IPS-20b (cell line): ENCODE results near the gene FNDC3B.

Experiments
- H3K27ac ChIP-seq: one replicate; pipeline ENCODE4 v1.5.1; 2013; ENCODE audit warnings: low read length
- H3K27me3 ChIP-seq: 2 replicates; pipeline ENCODE4 v1.6.1; 2013; ENCODE audit warnings: mild to moderate bottlenecking, low read length, inconsistent platforms; ENCODE audit not compliant: insufficient read depth
- H3K36me3 ChIP-seq: 2 replicates; pipeline ENCODE4 v1.6.1; 2013; ENCODE audit warnings: low read depth, mild to moderate bottlenecking, inconsistent platforms, low read length, moderate library complexity; ENCODE audit not compliant: insufficient read depth
- H3K4me1 ChIP-seq: 2 replicates; pipeline ENCODE4 v1.6.1; 2013; ENCODE audit warnings: mild to moderate bottlenecking, control low read depth, inconsistent platforms, low read length, moderate library complexity; ENCODE audit not compliant: insufficient read depth
- H3K4me3 ChIP-seq: 2 replicates; pipeline ENCODE4 v1.5.1; 2013; ENCODE audit warnings: mild to moderate bottlenecking, low read length, inconsistent platforms
- H3K9ac ChIP-seq: 2 replicates; pipeline ENCODE4 v1.6.1; 2013; ENCODE audit warnings: low read depth, mild to moderate bottlenecking, inconsistent platforms, low read length, moderate library complexity
- H3K9me3 ChIP-seq: 2 replicates; pipeline ENCODE4 v1.6.1; 2013; ENCODE audit warnings: mild to moderate bottlenecking, low read depth, low read length, inconsistent platforms; ENCODE audit not compliant: insufficient read depth

FNDC3B gene

GRCh38 chr3:172194702-172195406, 155.5 kb downstream of the FNDC3B start:
- no peaks in the 10 kb centered on the region for H3K27me3 ChIP-seq
- H3K27ac ChIP-seq, result no peak overlapping the region
- no peak overlapping the region for H3K4me3 ChIP-seq

GRCh38 chr3:172195407-172195754, 156.0 kb downstream of the FNDC3B start:
- Histone ChIP-seq H3K27me3 (no peaks in the 10 kb centered on the region), H3K27ac (no peak overlapping the region), H3K9me3 (no peaks in the 10 kb centered on the region), H3K4me3 (no peak overlapping the region), H3K36me3 (no peaks in the 10 kb centered on the region; the same call in 1 of the 2 replicates), H3K9ac (no peak overlapping the region), H3K4me1 (peaks cover 14% of the 10 kb centered on the region)

More at GRCh38 chr3:172194702-172195406, 155.5 kb downstream of the FNDC3B start:
- H3K36me3 ChIP-seq, result no peaks in the 10 kb centered on the region; the same call in 1 of the 2 replicates
- no peaks in the 10 kb centered on the region for H3K9me3 ChIP-seq
- peaks cover 14% of the 10 kb centered on the region for H3K4me1 ChIP-seq
- H3K9ac ChIP-seq, result no peak overlapping the region

GRCh38 chr3:172197344-172197743, 158.0 kb downstream of the FNDC3B start:
- Histone ChIP-seq H3K27ac (no peak overlapping the region), H3K36me3 (no peaks in the 10 kb centered on the region), H3K27me3 (no peaks in the 10 kb centered on the region)

GRCh38 chr3:172198428-172198827, 159.1 kb downstream of the FNDC3B start:
- Histone ChIP-seq H3K9ac (no peak overlapping the region), H3K36me3 (no peaks in the 10 kb centered on the region), H3K9me3 (no peaks in the 10 kb centered on the region), H3K4me1 (peaks cover 29% of the 10 kb centered on the region), H3K4me3 (no peak overlapping the region), H3K27ac (no peak overlapping the region), H3K27me3 (no peaks in the 10 kb centered on the region)

More at GRCh38 chr3:172197344-172197743, 158.0 kb downstream of the FNDC3B start:
- Histone ChIP-seq H3K9ac (no peak overlapping the region), H3K4me3 (no peak overlapping the region), H3K4me1 (peaks cover 18% of the 10 kb centered on the region), H3K9me3 (no peaks in the 10 kb centered on the region)

- no peak overlapping the region for H3K27ac ChIP-seq
- H3K27me3 ChIP-seq, result no peaks in the 10 kb centered on the region
- H3K4me3 ChIP-seq, result no peak overlapping the region
These were observed 160.5 kb downstream of the FNDC3B start for GRCh38 chr3:172199850-172200369.

GRCh38 chr3:172201136-172201869, 161.9 kb downstream of the FNDC3B start:
- Histone ChIP-seq H3K27ac (no peak overlapping the region), H3K4me1 (peaks cover 24% of the 10 kb centered on the region; the same call in 1 of the 2 replicates), H3K36me3 (no peaks in the 10 kb centered on the region), H3K27me3 (no peaks in the 10 kb centered on the region), H3K9ac (no peak overlapping the region), H3K4me3 (no peak overlapping the region), H3K9me3 (peaks cover 10% of the 10 kb centered on the region)

More at GRCh38 chr3:172199850-172200369, 160.5 kb downstream of the FNDC3B start:
- Histone ChIP-seq H3K4me1 (peaks cover 32% of the 10 kb centered on the region), H3K9ac (no peak overlapping the region), H3K9me3 (0 out of 2 replicates have a peak, but pooled peaks cover 2% of the 10 kb centered on the region), H3K36me3 (no peaks in the 10 kb centered on the region)

- Histone ChIP-seq H3K4me3 (no peak overlapping the region), H3K9ac (no peak overlapping the region), H3K27me3 (no peaks in the 10 kb centered on the region), H3K4me1 (peaks cover 24% of the 10 kb centered on the region; the same call in 1 of the 2 replicates), H3K27ac (no peak overlapping the region), H3K9me3 (peaks cover 10% of the 10 kb centered on the region), H3K36me3 (no peaks in the 10 kb centered on the region)
These were observed 162.5 kb downstream of the FNDC3B start for GRCh38 chr3:172201870-172202236.

GRCh38 chr3:172202797-172203196, 163.4 kb downstream of the FNDC3B start:
- no peak overlapping the region for H3K27ac ChIP-seq
- H3K27me3 ChIP-seq, result no peaks in the 10 kb centered on the region
- peaks cover 24% of the 10 kb centered on the region; the same call in 1 of the 2 replicates for H3K4me1 ChIP-seq
- no peak overlapping the region for H3K4me3 ChIP-seq
- H3K9ac ChIP-seq, result peak overlapping the region; percentile 8; the same call in 1 of the 2 replicates
- H3K36me3 ChIP-seq, result no peaks in the 10 kb centered on the region
- H3K9me3 ChIP-seq, result peaks cover 10% of the 10 kb centered on the region

- peaks cover 27% of the 10 kb centered on the region; the same call in 1 of the 2 replicates for H3K4me1 ChIP-seq
- H3K27me3 ChIP-seq, result no peaks in the 10 kb centered on the region
- H3K27ac ChIP-seq, result no peak overlapping the region
- H3K36me3 ChIP-seq, result no peaks in the 10 kb centered on the region
- peaks cover 10% of the 10 kb centered on the region for H3K9me3 ChIP-seq
- H3K4me3 ChIP-seq, result no peak overlapping the region
- H3K9ac ChIP-seq, result peak overlapping the region; percentile 8; the same call in 1 of the 2 replicates
These were observed 164.3 kb downstream of the FNDC3B start for GRCh38 chr3:172203522-172204258.

GRCh38 chr3:172204716-172205115, 165.3 kb downstream of the FNDC3B start:
- Histone ChIP-seq H3K27me3 (no peaks in the 10 kb centered on the region), H3K27ac (no peak overlapping the region), H3K9me3 (peaks cover 10% of the 10 kb centered on the region), H3K4me1 (peaks cover 33% of the 10 kb centered on the region; the same call in 1 of the 2 replicates), H3K36me3 (no peaks in the 10 kb centered on the region), H3K9ac (no peak overlapping the region), H3K4me3 (no peak overlapping the region)

- H3K4me3 ChIP-seq, result no peak overlapping the region
- peaks cover 24% of the 10 kb centered on the region; the same call in 1 of the 2 replicates for H3K4me1 ChIP-seq
- H3K27ac ChIP-seq, result no peak overlapping the region
- H3K27me3 ChIP-seq, result no peaks in the 10 kb centered on the region
- no peaks in the 10 kb centered on the region for H3K36me3 ChIP-seq
- peaks cover 10% of the 10 kb centered on the region for H3K9me3 ChIP-seq
- H3K9ac ChIP-seq, result no peak overlapping the region
These were observed 169.4 kb downstream of the FNDC3B start for GRCh38 chr3:172208586-172209332.
